ENCODE data around the gene AMOTL1.

GRCh38 chr11:94866936-94867795 lies 99.0 kb downstream of the AMOTL1 start:
- TF ChIP-seq CTCF (IDR thresholded peaks at IDR 0.05) (no peak), POLR2A (IDR thresholded peaks at IDR 0.05) (no peak)

Data from right lobe of liver (tissue), 4 donors.